Bone marrow (tissue), 2 donors: ENCODE measurements around the gene LRFN5.
A peak's percentile ranks its signal among the peaks of the same experiment; 100 is the strongest.
"Not testable (repeated sequence)": the region's sequence is repeated elsewhere in the genome, so short reads cannot be mapped to it uniquely, and the experiment has no call there.

Experiments used
- DNase-seq, 2 donors: peaks; one replicate each; lab custom pipeline; 2025; lab: John Stamatoyannopoulos, UW

LRFN5 gene

GRCh38 chr14:41636492-41637392, 30.1 kb downstream of the LRFN5 start:
- no peak for DNase-seq

- DNase-seq, result no peak
These were observed 35.0 kb downstream of the LRFN5 start for GRCh38 chr14:41641690-41642089.

GRCh38 chr14:41642367-41642766, 35.7 kb downstream of the LRFN5 start:
- no peak for DNase-seq

- DNase-seq, result no peak
These were observed 36.1 kb downstream of the LRFN5 start for GRCh38 chr14:41642789-41643188.

- DNase-seq, result no peak
These were observed 37.9 kb downstream of the LRFN5 start for GRCh38 chr14:41644606-41645005.

- no peak for DNase-seq
These were observed 44.1 kb downstream of the LRFN5 start for GRCh38 chr14:41650802-41651201.

- no peak for DNase-seq
These were observed 47.5 kb downstream of the LRFN5 start for GRCh38 chr14:41654196-41654595.

- DNase-seq, result no peak
These were observed 56.2 kb downstream of the LRFN5 start for GRCh38 chr14:41662780-41663472.

- no peak for DNase-seq
These were observed 56.8 kb downstream of the LRFN5 start for GRCh38 chr14:41663473-41663850.

- DNase-seq, result no peak
These were observed 59.6 kb downstream of the LRFN5 start for GRCh38 chr14:41666301-41666700.

GRCh38 chr14:41668356-41668755, 61.7 kb downstream of the LRFN5 start:
- DNase-seq, result no peak

GRCh38 chr14:41673601-41674000, 66.9 kb downstream of the LRFN5 start:
- DNase-seq, result not testable (repeated sequence)

- not testable (repeated sequence) for DNase-seq
These were observed 67.9 kb downstream of the LRFN5 start for GRCh38 chr14:41674511-41674971.

- no peak for DNase-seq
These were observed 92.8 kb downstream of the LRFN5 start for GRCh38 chr14:41699486-41699885.

- peak in 1 of 2 donors; percentile 6 for DNase-seq
These were observed 111.9 kb downstream of the LRFN5 start for GRCh38 chr14:41718477-41719166.

- DNase-seq, result no peak
These were observed 132.5 kb downstream of the LRFN5 start for GRCh38 chr14:41739203-41739602.

GRCh38 chr14:41743140-41743539, 136.5 kb downstream of the LRFN5 start:
- no peak for DNase-seq

GRCh38 chr14:41749429-41749828, 142.8 kb downstream of the LRFN5 start:
- DNase-seq, result no peak

GRCh38 chr14:41750575-41750974, 143.9 kb downstream of the LRFN5 start:
- not testable (repeated sequence) for DNase-seq

- no peak for DNase-seq
These were observed 151.5 kb downstream of the LRFN5 start for GRCh38 chr14:41758011-41758665.

GRCh38 chr14:41761204-41761603, 154.5 kb downstream of the LRFN5 start:
- DNase-seq, result no peak

GRCh38 chr14:41766772-41767171, 160.1 kb downstream of the LRFN5 start:
- DNase-seq, result no peak
